Retinal pigment epithelial cell (primary cell): Measurements from ENCODE around the gene GOLIM4.
A peak's percentile ranks its signal among the peaks of the same experiment; 100 is the strongest.
"Not testable (repeated sequence)": the region's sequence is repeated elsewhere in the genome, so short reads cannot be mapped to it uniquely, and the experiment has no call there.

Experiments used
- DNase-seq: peaks from one replicate; pipeline ENCODE4 v3.0.0-alpha.2; 2010; ENCODE audit warnings: low read depth
- H3K4me3 ChIP-seq: 2 replicates; pipeline ENCODE4 v1.5.1; 2011; ENCODE audit warnings: mild to moderate bottlenecking, low read length, control low read depth, moderate library complexity
- CTCF ChIP-seq: conservative IDR thresholded peaks from 2 replicates; pipeline ENCODE4 v1.5.1; 2011; ENCODE audit warnings: low read depth, low read length, control low read depth, inconsistent platforms

GOLIM4 gene

GRCh38 chr3:168095611-168096209 is at the start of gene GOLIM4:
GOLIM4 (minus strand) TSS chr3:168095924; CDS start chr3:168095285, 639 bp downstream.
- peak within 1 kb of the TSS; percentile 84 for H3K4me3 ChIP-seq
- peak; percentile 92 for DNase-seq
- no peak for TF ChIP-seq CTCF

- H3K4me3 ChIP-seq: no peak overlapping the region
- no peak for TF ChIP-seq CTCF
- no peak for DNase-seq
Observed at GRCh38 chr3:168141405-168141998, 45.8 kb upstream of the GOLIM4 start.

GRCh38 chr3:168139947-168140346 is 44.2 kb upstream of the GOLIM4 start:
- DNase-seq: no peak
- TF ChIP-seq CTCF: no peak
- H3K4me3 ChIP-seq: no peak overlapping the region

GRCh38 chr3:168138421-168138820 is 42.7 kb upstream of the GOLIM4 start:
- TF ChIP-seq CTCF: no peak
- no peak for DNase-seq
- no peak overlapping the region for H3K4me3 ChIP-seq

- H3K4me3 ChIP-seq: no peak overlapping the region
- no peak for TF ChIP-seq CTCF
- no peak for DNase-seq
Observed at GRCh38 chr3:168134931-168135330, 39.2 kb upstream of the GOLIM4 start.

GRCh38 chr3:168130250-168130649 is 34.5 kb upstream of the GOLIM4 start:
- DNase-seq, H3K4me3 ChIP-seq: not testable (repeated sequence)

GRCh38 chr3:168128463-168128862 is 32.7 kb upstream of the GOLIM4 start:
- DNase-seq, H3K4me3 ChIP-seq: not testable (repeated sequence)

GRCh38 chr3:168127466-168127865 is 31.7 kb upstream of the GOLIM4 start:
- no peak for TF ChIP-seq CTCF
- no peak for DNase-seq

More at GRCh38 chr3:168127466-168127865, 31.7 kb upstream of the GOLIM4 start:
- no peak overlapping the region for H3K4me3 ChIP-seq
